H1 (cell line): ENCODE data around the gene CAPZB. TPM values are rescaled to one million over a fixed set of nuclear protein-coding genes. Genes with fewer than 3 reads are reported as not detected.

Experiments
- CTCF ChIA-PET: fragments of 300-600 bp; sonication (Branson Sonifier 250); formaldehyde crosslinking; loops from one replicate; lab custom pipeline; 2021; ENCODE audit not compliant: partially characterized antibody; lab: Charles Lee
- POLR2A ChIA-PET: fragments of 300-600 bp; sonication (Branson Sonifier 250); formaldehyde crosslinking; loops from one replicate; lab custom pipeline; 2021; ENCODE audit warnings: inconsistent platforms; ENCODE audit not compliant: partially characterized antibody; lab: Charles Lee
- DNase-seq, 2 experiments: peaks; one replicate each; pipeline versions ENCODE4 v3.0.0 to v3.0.0-alpha.2; 2010 to 2022; ENCODE audit warnings: low spot score in 2 of 2, low read depth in 1 of 2, mixed read lengths in 1 of 2
- FAIRE-seq: peaks from 2 replicates; lab custom pipeline; 2011; peaks lifted over from hg19 to GRCh38; lab: Jason Lieb, UNC
- H2AFZ ChIP-seq: 2 replicates; pipeline ENCODE4 v1.8.1; 2012; ENCODE audit warnings: low read length, inconsistent platforms
- H2AK5ac ChIP-seq: 2 replicates; pipeline ENCODE4 v1.6.1; 2013; ENCODE audit warnings: low read depth, low read length
- H2BK120ac ChIP-seq: replicated peaks from 2 replicates; pipeline ENCODE3; 2013; ENCODE audit warnings: low read depth, low read length, inconsistent platforms
- H2BK12ac ChIP-seq: 2 replicates; pipeline ENCODE4 v1.6.1; 2013; ENCODE audit warnings: low read depth, low read length
- H2BK15ac ChIP-seq: 2 replicates; pipeline ENCODE4 v1.6.1; 2013; ENCODE audit warnings: low read length
- H2BK20ac ChIP-seq: 2 replicates; pipeline ENCODE4 v1.6.1; 2013; ENCODE audit warnings: low read length
- H2BK5ac ChIP-seq: 2 replicates; pipeline ENCODE4 v1.6.1; 2013; ENCODE audit warnings: low read depth, low read length
- H3K14ac ChIP-seq: 2 replicates; pipeline ENCODE4 v1.6.1; 2013; ENCODE audit warnings: inconsistent platforms; ENCODE audit not compliant: insufficient read length
- H3K18ac ChIP-seq: 2 replicates; pipeline ENCODE4 v1.6.1; 2013; ENCODE audit warnings: low read length; ENCODE audit errors: extremely low read depth
- H3K23ac ChIP-seq: 2 replicates; pipeline ENCODE4 v1.6.1; 2013; ENCODE audit warnings: inconsistent platforms; ENCODE audit not compliant: insufficient read length
- H3K23me2 ChIP-seq: 2 replicates; pipeline ENCODE4 v1.6.1; 2013; ENCODE audit warnings: low read depth, low read length
- H3K27ac ChIP-seq: 2 replicates; pipeline ENCODE4 v1.6.1; 2011; ENCODE audit warnings: low read depth, low read length, inconsistent platforms
- H3K27me3 ChIP-seq, 4 experiments: replicated peaks in 1 of 4; 1 replicate in 1 of 4; 2 replicates in 3 of 4; pipeline versions ENCODE4 v1.6.1 to v1.8.1; 2011 to 2013; ENCODE audit warnings: low read length in 3 of 4, mild to moderate bottlenecking in 3 of 4, inconsistent platforms in 2 of 4, mixed read lengths in 2 of 4, moderate library complexity in 1 of 4; ENCODE audit not compliant: control insufficient read depth in 3 of 4, insufficient read depth in 3 of 4; ENCODE audit errors: extremely low read depth in 1 of 4
- H3K36me3 ChIP-seq, 4 experiments: 2 replicates each; pipeline versions ENCODE4 v1.6.1 to v1.8.1; 2011 to 2013; ENCODE audit warnings: mild to moderate bottlenecking in 4 of 4, low read length in 3 of 4, moderate library complexity in 2 of 4, control low read depth in 1 of 4, inconsistent platforms in 1 of 4; ENCODE audit not compliant: insufficient read depth in 4 of 4, control insufficient read depth in 2 of 4
- H3K4ac ChIP-seq: replicated peaks from 2 replicates; pipeline ENCODE3; 2013; ENCODE audit warnings: low read length, low read depth, mixed read lengths, inconsistent platforms; ENCODE audit not compliant: insufficient read length
- H3K4me1 ChIP-seq, 4 experiments: replicated peaks in 1 of 4; 1 replicate in 1 of 4; 2 replicates in 3 of 4; pipeline versions ENCODE4 v1.6.1 to v1.8.1; 2011 to 2013; ENCODE audit warnings: low read length in 3 of 4, inconsistent platforms in 2 of 4, mixed read lengths in 1 of 4; ENCODE audit not compliant: insufficient read depth in 4 of 4, control insufficient read depth in 3 of 4
- H3K4me2 ChIP-seq, 2 experiments: 2 replicates each; pipeline versions ENCODE4 v1.6.1 to v1.8.1; 2011 to 2013; ENCODE audit warnings: low read depth in 2 of 2, low read length in 2 of 2, control low read depth in 1 of 2, inconsistent platforms in 1 of 2, mild to moderate bottlenecking in 1 of 2; ENCODE audit not compliant: insufficient read depth in 1 of 2
- H3K4me3 ChIP-seq, 4 experiments: fragments of 200-600, 300-600 bp in 1 of 4; sonication (generic), shearing (Covaris generic), sonication (Bioruptor Twin) in 1 of 4; 2 replicates each; pipeline versions ENCODE4 v1.5.1 to v1.8.1; 2011 to 2016; ENCODE audit warnings: low read length in 4 of 4, low read depth in 3 of 4, control low read depth in 2 of 4, inconsistent platforms in 2 of 4, mild to moderate bottlenecking in 2 of 4, mixed read lengths in 1 of 4, moderate library complexity in 1 of 4; ENCODE audit not compliant: insufficient read depth in 2 of 4; ENCODE audit errors: extremely low read depth in 1 of 4
- H3K56ac ChIP-seq: replicated peaks from 2 replicates; pipeline ENCODE3; 2013; ENCODE audit warnings: low read depth, mild to moderate bottlenecking, mixed read lengths, low read length, inconsistent platforms; ENCODE audit not compliant: insufficient read length
- H3K79me1 ChIP-seq: 2 replicates; pipeline ENCODE4 v1.6.1; 2013; ENCODE audit warnings: low read depth, low read length, control low read depth
- H3K79me2 ChIP-seq, 2 experiments: 2 replicates each; pipeline versions ENCODE4 v1.6.1 to v1.8.1; 2012 to 2013; ENCODE audit warnings: low read length in 2 of 2, mild to moderate bottlenecking in 2 of 2, inconsistent platforms in 1 of 2; ENCODE audit not compliant: insufficient read depth in 2 of 2, control insufficient read depth in 1 of 2
- H3K9ac ChIP-seq, 4 experiments: replicated peaks in 1 of 4; 1 replicate in 1 of 4; 2 replicates in 3 of 4; pipeline versions ENCODE4 v1.6.1 to v1.8.1; 2011 to 2013; ENCODE audit warnings: low read depth in 3 of 4, low read length in 3 of 4, control low read depth in 2 of 4, mild to moderate bottlenecking in 2 of 4, moderate library complexity in 2 of 4, inconsistent platforms in 1 of 4; ENCODE audit errors: extremely low read depth in 1 of 4
- H3K9me3 ChIP-seq, 2 experiments: 2 replicates each; pipeline versions ENCODE4 v1.6.1 to v1.8.1; 2012 to 2013; ENCODE audit warnings: mild to moderate bottlenecking in 2 of 2, moderate library complexity in 2 of 2, control low read depth in 1 of 2, inconsistent platforms in 1 of 2, low read depth in 1 of 2, low read length in 1 of 2, mixed read lengths in 1 of 2; ENCODE audit not compliant: insufficient read depth in 2 of 2
- H4K20me1 ChIP-seq, 2 experiments: replicated peaks in 1 of 2; 2 replicates each; pipeline versions ENCODE3 to v1.8.1; 2011 to 2013; ENCODE audit warnings: inconsistent platforms in 2 of 2, low read length in 2 of 2, mild to moderate bottlenecking in 1 of 2; ENCODE audit not compliant: insufficient read depth in 2 of 2, control insufficient read depth in 1 of 2
- H4K5ac ChIP-seq: 2 replicates; pipeline ENCODE4 v1.6.1; 2013; ENCODE audit warnings: low read length, low read depth, mixed read lengths, inconsistent platforms; ENCODE audit not compliant: insufficient read length
- H4K8ac ChIP-seq: 2 replicates; pipeline ENCODE4 v1.8.0; 2013; ENCODE audit warnings: mild to moderate bottlenecking, moderate library complexity, low read length, inconsistent platforms; ENCODE audit not compliant: insufficient read depth; ENCODE audit errors: extremely low read depth
- H4K91ac ChIP-seq: replicated peaks from 2 replicates; pipeline ENCODE3; 2013; ENCODE audit warnings: low read length, mixed read lengths, inconsistent platforms; ENCODE audit not compliant: insufficient read length
- ATF2 ChIP-seq: IDR thresholded peaks from 2 replicates; pipeline ENCODE4 v1.6.1; 2012; ENCODE audit warnings: low read length, inconsistent platforms
- BCL11A ChIP-seq, 2 experiments: IDR thresholded peaks; one replicate each; pipeline ENCODE4 v1.6.1; 2011; ENCODE audit warnings: low read depth in 2 of 2, low read length in 2 of 2, mild to moderate bottlenecking in 2 of 2
- CEBPB ChIP-seq: IDR thresholded peaks from 2 replicates; pipeline ENCODE4 v1.6.1; 2012; ENCODE audit warnings: low read depth, low read length
- CREB1 ChIP-seq: IDR thresholded peaks from 2 replicates; pipeline ENCODE4 v1.6.1; 2012; ENCODE audit warnings: inconsistent platforms
- CTBP2 ChIP-seq: IDR thresholded peaks from 2 replicates; pipeline ENCODE4 v1.7.0; 2011; ENCODE audit warnings: borderline replicate concordance, mild to moderate bottlenecking, moderate library complexity, mixed read lengths, low read length; ENCODE audit not compliant: insufficient read depth, insufficient read length
- EP300 ChIP-seq, 2 experiments: IDR thresholded peaks; 1 replicate in 1 of 2; 2 replicates in 1 of 2; pipeline ENCODE4 v1.6.1; 2011 to 2012; ENCODE audit warnings: low read depth in 2 of 2, low read length in 2 of 2, mild to moderate bottlenecking in 2 of 2, borderline replicate concordance in 1 of 2, inconsistent platforms in 1 of 2, moderate library complexity in 1 of 2
- GTF2F1 ChIP-seq: IDR thresholded peaks from 2 replicates; pipeline ENCODE4 v1.6.1; 2012; ENCODE audit warnings: low read depth, low read length, improper control_type of control experiment, borderline replicate concordance
- MAFK ChIP-seq: IDR thresholded peaks from 2 replicates; pipeline ENCODE4 v1.6.1; 2012; ENCODE audit warnings: low read depth, mild to moderate bottlenecking, improper control_type of control experiment, low read length
- SIN3A ChIP-seq, 2 experiments: IDR thresholded peaks in 1 of 2; conservative IDR thresholded peaks in 1 of 2; 2 replicates each; pipeline ENCODE4 v1.6.1; 2011 to 2012; ENCODE audit warnings: low read length in 2 of 2, improper control_type of control experiment in 1 of 2, low read depth in 1 of 2, mild to moderate bottlenecking in 1 of 2
- ZNF274 ChIP-seq: IDR thresholded peaks from 2 replicates; pipeline ENCODE4 v1.7.0; 2012; ENCODE audit warnings: low read length, borderline replicate concordance; ENCODE audit errors: extremely low read depth
- WGBS, 2 experiments: shearing (Covaris generic) in 1 of 2; methylation state at CpG; one replicate each; pipeline versions ENCODE4 v1.1.6 to v1.1.7; 2013 to 2015; ENCODE audit warnings: low lambda C conversion rate in 2 of 2, mixed read lengths in 2 of 2, inconsistent platforms in 1 of 2, low coverage in 1 of 2, missing lambda C conversion rate in 1 of 2; ENCODE audit not compliant: insufficient replicate concordance in 2 of 2, insufficient coverage in 1 of 2, insufficient read length in 1 of 2; ENCODE audit errors: extremely low coverage in 1 of 2, missing lambda C conversion rate in 1 of 2; 5-methylcytosine and 5-hydroxymethylcytosine counted together
- polyA plus RNA-seq, 7 experiments: library from polyadenylated mRNA; depleted of rRNA in 3 of 7; stranded (reverse) in 5 of 7; unstranded in 2 of 7; fragments of >200 nt in 5 of 7; fragments of 200-250 nt in 2 of 7; gene quantifications; 1 replicate in 5 of 7; 2 replicates in 1 of 7; 4 replicates in 1 of 7; pipeline versions ENCODE4 v1.2.1 to v1.2.3, GENCODE V29; 2011 to 2013; ENCODE audit warnings: missing spikeins in 2 of 7, mixed read lengths in 2 of 7
- total RNA-seq: library from RNA; stranded (reverse); fragmentation: NEBNext Ultra II Directional; extraction: Animal tissue kit (Norgen Biotek cat#: 25700); gene quantifications from 2 replicates; pipeline ENCODE4 v1.2.1, GENCODE V29; 2021

Gene CAPZB
- total and polyA plus RNA-seq, 2 of the 8 experiments (the other 6 are each of a cell fraction or from before 2014, with no cell fraction given): 162 to 371 TPM

GRCh38 chr1:19363536-19364152, 121.7 kb downstream of the CAPZB start:
- Histone ChIP-seq H3K27ac (no peak overlapping the region), H3K56ac (no peak overlapping the region), H3K4me1 (peaks cover 0 to 2% (median 0%) of the 10 kb centered on the region in 4 experiments; a peak in 1 of 7 replicates), H3K14ac (no peak overlapping the region), H2BK5ac (no peak overlapping the region), H2BK120ac (no peak overlapping the region), H3K79me2 (peaks cover 0 to 26% of the 10 kb centered on the region in 2 experiments; a peak in 2 of 4 replicates), H4K20me1 (peaks cover 11 to 14% of the 10 kb centered on the region in 2 experiments), H3K23ac (no peak overlapping the region), H4K91ac (no peak overlapping the region), H4K5ac (no peak overlapping the region), H2BK15ac (no peak overlapping the region), H2BK20ac (no peak overlapping the region), H3K79me1 (peaks cover 9% of the 10 kb centered on the region), H4K8ac (peak overlapping the region; percentile 8; the same call in 1 of the 2 replicates), H2AFZ (no peak overlapping the region), H3K18ac (no peak overlapping the region), H3K27me3 (no peaks in the 10 kb centered on the region), H3K4ac (no peak overlapping the region), H3K4me2 (no peak overlapping the region), H2AK5ac (no peak overlapping the region), H2BK12ac (no peak overlapping the region), H3K23me2 (no peaks in the 10 kb centered on the region), H3K9ac (no peak overlapping the region), H3K9me3 (no peaks in the 10 kb centered on the region), H3K36me3 (no peaks in the 10 kb centered on the region), H3K4me3 (no peak overlapping the region)
- no peak for FAIRE-seq
- WGBS, 2 experiments: 92% methylated on average over 8 of the region's 8 CpGs; no CpG with 5 or more reads in 1 of the 2 experiments
- POLR2A ChIA-PET: interaction anchor here (1.1 kb wide), 1 partner anchor 10 kb away, joined by 3 read pairs; no protein-coding TSS in a partner anchor
- DNase-seq: no peak
- CTCF ChIA-PET: interaction anchor here (0.6 to 8.1 kb wide), 7 partner anchors 8 to 1742 kb away, joined by 3 to 56 read pairs (median 4); no protein-coding TSS in a partner anchor
- no peak for TF ChIP-seq MAFK
- TF ChIP-seq CTBP2: no peak
- no peak for TF ChIP-seq CEBPB
- no peak for TF ChIP-seq SIN3A (conservative IDR thresholded peaks at IDR 0.05 in 1 of 2, IDR thresholded peaks at IDR 0.05 in 1 of 2; ENCODE audit: low read depth in 1 of 2, low read length in 2 of 2)
- TF ChIP-seq EP300 (IDR thresholded peaks at IDR 0.05; ENCODE audit: borderline replicate concordance in 1 of 2, low read depth in 2 of 2, low read length in 2 of 2): no peak
- TF ChIP-seq BCL11A (IDR thresholded peaks at IDR 0.05; ENCODE audit: low read depth in 2 of 2, low read length in 2 of 2): no peak
- TF ChIP-seq ZNF274: no peak
- no peak for TF ChIP-seq GTF2F1
- TF ChIP-seq ATF2: no peak
- no peak for TF ChIP-seq CREB1
